ENCODE measurements around the gene SMIM9. TPM values are rescaled to one million over a fixed set of nuclear protein-coding genes. Genes with fewer than 3 reads are reported as not detected.

Gene SMIM9
- total RNA-seq, 1 experiment from 2014 or later, result not detected

- TF ChIP-seq CTCF (IDR thresholded peaks at IDR 0.05; ENCODE audit: unreplicated experiment), result no peak
- CTCF ChIA-PET, result interaction anchor here (1.1 kb wide), 1 partner anchor 29 kb away, joined by 3 read pairs; the partner anchor contains the start of gene DKC1
- Mint-ChIP-seq H3K27ac (ENCODE audit: unreplicated experiment) (no peak overlapping the region), H3K4me3 (ENCODE audit: low read depth, unreplicated experiment) (no peak overlapping the region), H3K4me1 (ENCODE audit: low read depth, unreplicated experiment) (peaks cover 18% of the 10 kb centered on the region), H3K27me3 (ENCODE audit: unreplicated experiment) (peaks cover 66% of the 10 kb centered on the region), H3K36me3 (ENCODE audit: insufficient read depth, unreplicated experiment) (no peaks in the 10 kb centered on the region), H3K9me3 (ENCODE audit: low read depth, unreplicated experiment) (no peaks in the 10 kb centered on the region)
- BruUV-seq (replicated peaks), result no TSS peak
- DNase-seq, result no peak
- intact Hi-C loops (cut with micrococcal nuclease; ENCODE audit: unreplicated experiment), result no loop called here
These were observed 42.5 kb downstream of the SMIM9 start for GRCh38 chrX:154791939-154792338.

GRCh38 chrX:154791467-154791866, 43.0 kb downstream of the SMIM9 start:
- Mint-ChIP-seq H3K27me3 (ENCODE audit: unreplicated experiment) (peaks cover 66% of the 10 kb centered on the region), H3K4me3 (ENCODE audit: low read depth, unreplicated experiment) (no peak overlapping the region), H3K9me3 (ENCODE audit: low read depth, unreplicated experiment) (no peaks in the 10 kb centered on the region), H3K27ac (ENCODE audit: unreplicated experiment) (no peak overlapping the region), H3K36me3 (ENCODE audit: insufficient read depth, unreplicated experiment) (peaks cover under 1% of the 10 kb centered on the region), H3K4me1 (ENCODE audit: low read depth, unreplicated experiment) (peaks cover 13% of the 10 kb centered on the region)
- CTCF ChIA-PET, result interaction anchor here (1.1 kb wide), 1 partner anchor 29 kb away, joined by 3 read pairs; the partner anchor contains the start of gene DKC1
- DNase-seq, result peak; percentile 10
- no TSS peak for BruUV-seq (replicated peaks)
- intact Hi-C loops (cut with micrococcal nuclease; ENCODE audit: unreplicated experiment), result no loop called here
- TF ChIP-seq CTCF (IDR thresholded peaks at IDR 0.05; ENCODE audit: unreplicated experiment), result no peak

- no peak for TF ChIP-seq CTCF (IDR thresholded peaks at IDR 0.05; ENCODE audit: unreplicated experiment)
- Mint-ChIP-seq H3K27me3 (ENCODE audit: unreplicated experiment) (peaks cover 85% of the 10 kb centered on the region), H3K27ac (ENCODE audit: unreplicated experiment) (no peak overlapping the region), H3K9me3 (ENCODE audit: low read depth, unreplicated experiment) (no peaks in the 10 kb centered on the region), H3K4me1 (ENCODE audit: low read depth, unreplicated experiment) (peaks cover under 1% of the 10 kb centered on the region), H3K36me3 (ENCODE audit: insufficient read depth, unreplicated experiment) (peaks cover 5% of the 10 kb centered on the region), H3K4me3 (ENCODE audit: low read depth, unreplicated experiment) (no peak overlapping the region)
- no peak for DNase-seq
- no TSS peak for BruUV-seq (replicated peaks)
- intact Hi-C loops (cut with micrococcal nuclease; ENCODE audit: unreplicated experiment), result no loop called here
- CTCF ChIA-PET, result no interaction called here
These were observed 48.7 kb downstream of the SMIM9 start for GRCh38 chrX:154785716-154786115.

- H3K27me3 Mint-ChIP-seq (ENCODE audit: unreplicated experiment), result peaks cover 77% of the 10 kb centered on the region
- H3K36me3 Mint-ChIP-seq (ENCODE audit: insufficient read depth, unreplicated experiment), result peaks cover 8% of the 10 kb centered on the region
- CTCF ChIA-PET, result no interaction called here
- no peak for DNase-seq
- no peak overlapping the region for H3K4me3 Mint-ChIP-seq (ENCODE audit: low read depth, unreplicated experiment)
- intact Hi-C loops (cut with micrococcal nuclease; ENCODE audit: unreplicated experiment), result no loop called here
- H3K9me3 Mint-ChIP-seq (ENCODE audit: low read depth, unreplicated experiment), result no peaks in the 10 kb centered on the region
- no peak overlapping the region for H3K27ac Mint-ChIP-seq (ENCODE audit: unreplicated experiment)
- H3K4me1 Mint-ChIP-seq (ENCODE audit: low read depth, unreplicated experiment), result no peaks in the 10 kb centered on the region
- no peak for TF ChIP-seq CTCF (IDR thresholded peaks at IDR 0.05; ENCODE audit: unreplicated experiment)
- no TSS peak for BruUV-seq (replicated peaks)
These were observed 50.1 kb downstream of the SMIM9 start for GRCh38 chrX:154784149-154784995.

Measured in Calu3 (cell line).